ENCODE measurements around the gene KIF22. TPM values are rescaled to one million over a fixed set of nuclear protein-coding genes. Genes with fewer than 3 reads are reported as not detected.

Gene KIF22
- polyA plus RNA-seq, 2 of the 4 experiments (the other 2 are of a cell fraction), result 64.3 to 73.7 TPM

- POLR2A ChIA-PET, result interaction anchor here (0.6 to 2.1 kb wide), 7 partner anchors 8 to 866 kb away, joined by 3 to 14 read pairs (median 5); partner anchors contain the start of genes ALDOA, KIF22 and MAZ
- peaks cover 48% of the 10 kb centered on the region for H3K4me1 ChIP-seq
- ATAC-seq (no peak), FAIRE-seq (no peak), DNase-seq (ENCODE audit: low read depth in 1 of 2, low spot score in 1 of 2) (no peak)
- H3K27ac ChIP-seq, result peak overlapping the region; percentile 98 to 99
- peak overlapping the region; percentile 97 for H3K4me2 ChIP-seq
- CTCF ChIA-PET, result interaction anchor here (0.5 to 24.4 kb wide), 23 partner anchors 8 to 267 kb away, joined by 3 to 568 read pairs (median 4); partner anchors contain the start of genes MAZ and TMEM219
- WGBS (ENCODE audit: missing lambda C conversion rate), result 26% methylated on average over 32 of the region's 39 CpGs
- TF ChIP-seq ELK1 (IDR thresholded peaks at IDR 0.05; ENCODE audit: low read depth, low read length) (no peak), PHF8 (IDR thresholded peaks at IDR 0.05; ENCODE audit: borderline replicate concordance, low read depth) (no peak), TFCP2L1 (CRISPR knock-in tag; IDR thresholded peaks at IDR 0.05) (no peak), POLR2A (IDR thresholded peaks at IDR 0.05; ENCODE audit: low read length) (no peak), HDAC2 (IDR thresholded peaks at IDR 0.05) (no peak), FOXS1 (CRISPR knock-in tag; IDR thresholded peaks at IDR 0.05) (no peak)
- TF ChIP-seq, protein P1, sequence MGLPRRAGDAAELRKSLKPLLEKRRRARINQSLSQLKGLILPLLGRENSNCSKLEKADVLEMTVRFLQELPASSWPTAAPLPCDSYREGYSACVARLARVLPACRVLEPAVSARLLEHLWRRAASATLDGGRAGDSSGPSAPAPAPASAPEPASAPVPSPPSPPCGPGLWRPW (IDR thresholded peaks at IDR 0.05), result no peak
- H3K4me3 ChIP-seq, result peak overlapping the region; percentile 92
- no peaks in the 10 kb centered on the region for H3K9me3 ChIP-seq
Measured at GRCh38 chr16:29815032-29815721, 24.6 kb downstream of the KIF22 start.

DNA sequence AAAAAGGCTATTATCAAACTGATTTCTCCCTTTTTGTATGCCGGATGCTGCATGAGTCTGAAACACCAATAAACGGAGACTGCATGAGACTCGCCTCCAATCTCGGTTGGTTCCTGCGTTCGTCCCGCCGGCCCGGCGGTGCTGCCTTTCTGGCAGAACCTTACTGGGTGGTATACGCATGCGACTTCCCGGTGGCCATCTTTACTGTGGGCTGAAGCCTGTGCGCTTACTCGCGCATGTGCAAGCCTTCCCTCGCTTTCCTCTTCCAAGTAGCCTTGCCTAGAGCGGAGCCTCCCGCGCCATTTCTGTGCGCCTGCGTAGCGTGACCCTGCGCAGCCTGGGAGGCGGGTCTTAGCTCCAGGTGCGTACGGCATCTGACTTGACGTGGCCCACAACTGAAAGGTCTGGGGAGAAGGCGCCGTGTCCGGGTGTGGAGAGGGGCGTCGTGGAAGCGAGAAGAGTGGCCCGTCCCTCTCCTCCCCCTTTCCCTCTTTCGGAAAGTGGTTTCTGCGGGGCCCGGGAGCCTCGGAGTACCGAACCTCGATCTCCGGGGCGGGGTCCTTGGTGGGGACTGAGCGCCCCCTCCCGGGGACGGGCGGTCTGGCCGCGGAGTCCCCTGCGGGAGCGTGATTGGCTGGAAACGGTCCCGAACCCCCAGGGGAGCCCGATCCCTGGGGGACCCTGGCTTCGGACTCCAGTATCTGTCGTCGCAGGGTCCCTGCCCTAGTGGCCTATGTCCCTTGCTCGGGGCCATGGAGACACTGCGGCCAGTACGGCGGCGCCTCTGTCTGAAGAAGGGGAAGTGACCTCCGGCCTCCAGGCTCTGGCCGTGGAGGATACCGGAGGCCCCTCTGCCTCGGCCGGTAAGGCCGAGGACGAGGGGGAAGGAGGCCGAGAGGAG lies 25.5 kb downstream of the KIF22 start, which contains the start of gene PAGR1:
TSS of gene PAGR1 (plus strand) at position 360 of the 901 bp plus-strand sequence. CDS start at position 734, 374 bp downstream.
- peak within 1 kb of the TSS; percentile 98 to 99 for H3K27ac ChIP-seq
- 1% methylated on average over 44 of the region's 70 CpGs for WGBS (ENCODE audit: missing lambda C conversion rate)
- H3K4me2 ChIP-seq, result peak within 1 kb of the TSS; percentile 97
- POLR2A ChIA-PET, result interaction anchor here (0.6 to 2.1 kb wide), 8 partner anchors 8 to 867 kb away, joined by 3 to 14 read pairs (median 5); partner anchors contain the start of genes ALDOA, KIF22 and MAZ
- DNase-seq (ENCODE audit: low read depth in 1 of 2, low spot score in 1 of 2) (peak; percentile 95 to 100), FAIRE-seq (peak; percentile 84), ATAC-seq (peak; percentile 49 to 72)
- H3K4me3 ChIP-seq, result peak within 1 kb of the TSS; percentile 92
- H3K4me1 ChIP-seq, result peaks cover 39% of the 10 kb centered on the region
- H3K9me3 ChIP-seq, result no peaks in the 10 kb centered on the region
- CTCF ChIA-PET, result interaction anchor here (0.5 to 24.4 kb wide), 27 partner anchors 9 to 268 kb away, joined by 3 to 568 read pairs (median 4); partner anchors contain the start of genes ASPHD1, KIF22, MAZ and TMEM219
- no peak for TF ChIP-seq HDAC2 (IDR thresholded peaks at IDR 0.05)
- no peak for TF ChIP-seq POLR2AphosphoS2 (conservative IDR thresholded peaks at IDR 0.05; ENCODE audit: low read length)
- TF ChIP-seq, protein P2, sequence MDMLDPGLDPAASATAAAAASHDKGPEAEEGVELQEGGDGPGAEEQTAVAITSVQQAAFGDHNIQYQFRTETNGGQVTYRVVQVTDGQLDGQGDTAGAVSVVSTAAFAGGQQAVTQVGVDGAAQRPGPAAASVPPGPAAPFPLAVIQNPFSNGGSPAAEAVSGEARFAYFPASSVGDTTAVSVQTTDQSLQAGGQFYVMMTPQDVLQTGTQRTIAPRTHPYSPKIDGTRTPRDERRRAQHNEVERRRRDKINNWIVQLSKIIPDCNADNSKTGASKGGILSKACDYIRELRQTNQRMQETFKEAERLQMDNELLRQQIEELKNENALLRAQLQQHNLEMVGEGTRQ (IDR thresholded peaks at IDR 0.05), result no peak
- TF ChIP-seq KDM1A (IDR thresholded peaks at IDR 0.05; ENCODE audit: low read depth), result no peak
- peak; percentile 51 to 68 for TF ChIP-seq RAD21 (conservative IDR thresholded peaks at IDR 0.05 in 1 of 2, IDR thresholded peaks at IDR 0.05 in 1 of 2)
- no peak for TF ChIP-seq FOXS1 (CRISPR knock-in tag; IDR thresholded peaks at IDR 0.05)
- TF ChIP-seq ZNF302 (CRISPR knock-in tag; IDR thresholded peaks at IDR 0.05), result no peak
- peak; percentile 80 to 85; a peak in 2 of 5 replicates for TF ChIP-seq JUN (IDR thresholded peaks at IDR 0.05)
- TF ChIP-seq CEBPB (IDR thresholded peaks at IDR 0.05), result no peak
- no peak for TF ChIP-seq NFE2L2 (conservative IDR thresholded peaks at IDR 0.05; ENCODE audit: low read length)
- no peak for TF ChIP-seq MAZ (IDR thresholded peaks at IDR 0.05; ENCODE audit: borderline replicate concordance, low read depth, low read length)
- TF ChIP-seq ELK1 (IDR thresholded peaks at IDR 0.05; ENCODE audit: low read depth, low read length), result no peak
- TF ChIP-seq, protein P3, sequence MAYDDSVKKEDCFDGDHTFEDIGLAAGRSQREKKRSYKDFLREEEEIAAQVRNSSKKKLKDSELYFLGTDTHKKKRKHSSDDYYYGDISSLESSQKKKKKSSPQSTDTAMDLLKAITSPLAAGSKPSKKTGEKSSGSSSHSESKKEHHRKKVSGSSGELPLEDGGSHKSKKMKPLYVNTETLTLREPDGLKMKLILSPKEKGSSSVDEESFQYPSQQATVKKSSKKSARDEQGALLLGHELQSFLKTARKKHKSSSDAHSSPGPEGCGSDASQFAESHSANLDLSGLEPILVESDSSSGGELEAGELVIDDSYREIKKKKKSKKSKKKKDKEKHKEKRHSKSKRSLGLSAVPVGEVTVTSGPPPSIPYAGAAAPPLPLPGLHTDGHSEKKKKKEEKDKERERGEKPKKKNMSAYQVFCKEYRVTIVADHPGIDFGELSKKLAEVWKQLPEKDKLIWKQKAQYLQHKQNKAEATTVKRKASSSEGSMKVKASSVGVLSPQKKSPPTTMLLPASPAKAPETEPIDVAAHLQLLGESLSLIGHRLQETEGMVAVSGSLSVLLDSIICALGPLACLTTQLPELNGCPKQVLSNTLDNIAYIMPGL (CRISPR knock-in tag; IDR thresholded peaks at IDR 0.05; ENCODE audit: borderline replicate concordance), result no peak
- TF ChIP-seq JUNB (IDR thresholded peaks at IDR 0.05), result no peak
- no peak for TF ChIP-seq ESRRA (IDR thresholded peaks at IDR 0.05; ENCODE audit: borderline replicate concordance, low read length)
- TF ChIP-seq, protein P4, sequence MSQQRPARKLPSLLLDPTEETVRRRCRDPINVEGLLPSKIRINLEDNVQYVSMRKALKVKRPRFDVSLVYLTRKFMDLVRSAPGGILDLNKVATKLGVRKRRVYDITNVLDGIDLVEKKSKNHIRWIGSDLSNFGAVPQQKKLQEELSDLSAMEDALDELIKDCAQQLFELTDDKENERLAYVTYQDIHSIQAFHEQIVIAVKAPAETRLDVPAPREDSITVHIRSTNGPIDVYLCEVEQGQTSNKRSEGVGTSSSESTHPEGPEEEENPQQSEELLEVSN (IDR thresholded peaks at IDR 0.05; ENCODE audit: borderline replicate concordance, low read depth), result peak; percentile 84
- no peak for TF ChIP-seq FOSL2 (IDR thresholded peaks at IDR 0.05)
- 0 out of 2 replicates have a peak, but pooled peaks have one; percentile 3 for TF ChIP-seq FOSL2 (CRISPR knock-in tag; IDR thresholded peaks at IDR 0.05)
- TF ChIP-seq SMC3 (IDR thresholded peaks at IDR 0.05), result peak; percentile 70
- no peak for TF ChIP-seq RFX5 (IDR thresholded peaks at IDR 0.05)
- no peak for TF ChIP-seq NR3C1 (IDR thresholded peaks at IDR 0.05)
- no peak for TF ChIP-seq PBX3 (IDR thresholded peaks at IDR 0.05)
- no peak for TF ChIP-seq CHD2 (IDR thresholded peaks at IDR 0.05; ENCODE audit: low read length, partially characterized antibody)
